ENCODE measurements around the gene TKTL1.
"Not testable (repeated sequence)": the region's sequence is repeated elsewhere in the genome, so short reads cannot be mapped to it uniquely, and the experiment has no call there.

TKTL1 gene, protein sequence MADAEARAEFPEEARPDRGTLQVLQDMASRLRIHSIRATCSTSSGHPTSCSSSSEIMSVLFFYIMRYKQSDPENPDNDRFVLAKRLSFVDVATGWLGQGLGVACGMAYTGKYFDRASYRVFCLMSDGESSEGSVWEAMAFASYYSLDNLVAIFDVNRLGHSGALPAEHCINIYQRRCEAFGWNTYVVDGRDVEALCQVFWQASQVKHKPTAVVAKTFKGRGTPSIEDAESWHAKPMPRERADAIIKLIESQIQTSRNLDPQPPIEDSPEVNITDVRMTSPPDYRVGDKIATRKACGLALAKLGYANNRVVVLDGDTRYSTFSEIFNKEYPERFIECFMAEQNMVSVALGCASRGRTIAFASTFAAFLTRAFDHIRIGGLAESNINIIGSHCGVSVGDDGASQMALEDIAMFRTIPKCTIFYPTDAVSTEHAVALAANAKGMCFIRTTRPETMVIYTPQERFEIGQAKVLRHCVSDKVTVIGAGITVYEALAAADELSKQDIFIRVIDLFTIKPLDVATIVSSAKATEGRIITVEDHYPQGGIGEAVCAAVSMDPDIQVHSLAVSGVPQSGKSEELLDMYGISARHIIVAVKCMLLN

DNA sequence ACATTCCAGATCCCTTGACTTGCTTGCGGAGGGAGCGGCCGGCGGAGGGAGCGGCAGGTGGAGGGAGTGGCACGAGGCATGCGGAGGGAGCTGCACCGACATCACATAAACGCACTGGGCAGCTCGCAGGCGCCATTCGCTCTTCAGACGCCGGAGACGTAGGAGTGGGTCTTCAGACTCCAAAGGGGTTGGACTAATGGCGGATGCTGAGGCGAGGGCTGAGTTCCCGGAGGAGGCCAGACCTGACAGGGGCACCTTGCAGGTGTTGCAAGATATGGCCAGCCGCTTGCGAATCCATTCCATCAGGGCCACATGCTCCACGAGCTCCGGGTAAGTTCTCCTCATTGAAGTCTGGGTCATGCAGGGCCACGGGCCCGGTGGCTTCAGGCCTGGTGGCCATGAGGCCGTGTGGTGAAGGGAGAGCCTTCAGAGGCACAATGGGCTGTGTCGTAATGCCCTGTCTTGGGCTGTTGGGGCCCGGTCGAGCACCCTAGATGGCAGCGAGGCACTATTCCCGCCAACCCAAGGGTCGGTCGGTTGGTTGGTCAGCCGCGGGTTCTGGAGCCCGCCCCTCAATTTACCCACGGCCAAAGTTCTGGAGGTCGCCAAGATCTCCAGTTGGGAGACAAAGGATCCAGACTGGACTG is at the start of gene TKTL1:
Gene TKTL1, plus strand, starts transcription at position 132 of the 647 bp plus-strand sequence. Its CDS starts 65 bp downstream, at position 197.
- DNase-seq (ENCODE audit: low spot score), result no peak

DNA sequence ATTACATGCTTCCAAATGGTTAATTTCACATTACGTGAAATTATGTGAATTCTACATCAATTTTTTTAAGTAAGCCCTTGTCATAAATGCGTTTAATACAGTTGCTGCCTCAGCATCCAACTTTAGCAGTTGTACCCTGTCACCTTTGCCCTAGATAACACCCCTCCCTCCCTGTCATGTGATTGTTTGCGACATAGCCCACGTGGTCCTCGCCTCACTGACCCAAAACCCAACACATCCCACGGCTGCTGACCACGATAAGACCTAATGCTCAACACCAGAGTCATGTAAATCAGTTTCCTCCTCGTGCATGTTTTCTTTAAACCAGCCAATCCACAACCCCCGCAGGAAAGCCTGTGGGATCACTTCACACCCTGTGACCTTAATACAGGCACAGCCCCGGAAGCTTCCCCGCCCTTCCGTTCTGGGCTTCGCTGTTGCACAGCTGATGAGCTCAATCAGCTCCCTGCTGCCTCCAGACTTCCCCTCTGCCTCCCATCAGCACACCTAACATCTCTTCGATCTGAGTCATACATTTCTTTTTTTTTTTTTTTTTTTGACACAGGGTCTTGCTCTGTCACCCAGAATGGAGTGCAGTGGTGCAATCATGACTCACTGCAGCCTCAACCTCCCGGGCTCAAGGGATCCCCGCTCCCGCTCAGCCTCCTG is 48.1 kb upstream of the TKTL1 start:
- not testable (repeated sequence) for DNase-seq (ENCODE audit: low spot score)

DNA sequence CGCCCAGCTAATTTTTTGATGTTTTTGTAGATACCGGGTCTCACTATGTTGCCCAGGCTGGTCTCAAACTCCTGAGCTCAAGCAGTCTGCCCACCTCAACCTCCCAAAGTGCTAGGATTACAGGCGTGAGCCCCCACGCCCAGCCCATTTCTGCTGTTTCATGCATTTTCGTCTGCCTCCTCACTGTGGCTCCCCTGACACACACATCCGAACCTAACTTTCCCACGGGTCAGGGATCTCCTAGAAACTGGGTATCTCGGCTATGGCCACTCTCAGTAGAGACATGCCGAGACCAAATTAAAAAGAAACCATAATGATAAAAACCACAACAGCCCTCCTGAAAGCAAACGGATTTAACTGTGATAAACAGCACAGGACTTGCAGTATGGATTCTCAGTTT is 47.5 kb upstream of the TKTL1 start:
- DNase-seq (ENCODE audit: low spot score), result not testable (repeated sequence)

DNA sequence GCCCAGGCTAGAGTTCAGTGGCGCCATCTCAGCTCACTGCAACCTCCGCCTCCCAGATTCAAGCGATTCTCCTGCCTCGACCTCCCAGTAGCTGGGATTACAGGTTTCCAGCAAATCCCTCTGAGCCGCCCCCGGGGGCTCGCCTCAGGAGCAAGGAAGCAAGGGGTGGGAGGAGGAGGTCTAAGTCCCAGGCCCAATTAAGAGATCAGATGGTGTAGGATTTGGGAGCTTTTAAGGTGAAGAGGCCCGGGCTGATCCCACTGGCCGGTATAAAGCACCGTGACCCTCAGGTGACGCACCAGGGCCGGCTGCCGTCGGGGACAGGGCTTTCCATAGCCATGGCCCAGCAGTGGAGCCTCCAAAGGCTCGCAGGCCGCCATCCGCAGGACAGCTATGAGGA is 38.3 kb upstream of the TKTL1 start, which contains the start of gene OPN1MW3:
Gene OPN1MW3, plus strand, starts transcription at position 301 of the 400 bp plus-strand sequence. Its CDS starts 38 bp downstream, at position 339.
- not testable (repeated sequence) for DNase-seq (ENCODE audit: low spot score)

DNA sequence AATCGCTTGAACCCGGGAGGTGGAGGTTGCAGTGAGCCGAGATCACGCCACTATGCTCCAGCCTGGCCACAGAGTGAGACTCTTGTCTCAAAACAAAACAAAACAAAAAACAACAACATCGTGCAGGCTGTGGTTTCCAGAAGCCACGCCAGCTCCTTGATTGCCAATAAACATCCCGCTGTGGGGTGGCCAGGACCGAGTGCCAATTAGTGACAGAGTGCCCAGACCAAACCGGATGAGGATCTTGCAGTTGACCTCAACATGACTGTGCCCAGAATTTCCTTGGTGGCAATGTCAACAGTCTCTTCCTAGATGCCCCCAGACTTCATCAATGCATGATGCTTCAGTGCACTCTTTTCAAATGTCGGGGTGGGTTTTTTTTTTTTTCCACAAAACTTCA is 36.9 kb upstream of the TKTL1 start:
- not testable (repeated sequence) for DNase-seq (ENCODE audit: low spot score)

DNA sequence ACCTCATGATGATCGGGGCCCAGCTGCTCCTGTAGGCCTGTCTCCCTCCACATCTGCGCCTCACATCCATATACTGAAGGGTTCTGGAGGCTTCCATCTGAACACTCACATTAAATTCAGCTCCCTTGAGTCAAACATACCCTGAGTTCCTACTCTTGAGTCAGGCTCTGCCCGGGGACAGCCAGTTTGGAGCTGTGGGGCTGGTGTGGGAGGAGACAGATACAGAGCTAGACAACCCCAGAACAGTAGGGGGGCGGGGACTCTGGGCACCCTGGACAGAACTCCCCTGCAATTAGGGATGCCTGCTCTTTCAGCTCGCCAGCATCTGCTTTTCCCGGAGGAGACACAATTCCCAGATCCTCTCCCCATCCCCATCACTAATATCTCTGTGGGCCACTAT is 32.5 kb upstream of the TKTL1 start:
- DNase-seq (ENCODE audit: low spot score), result not testable (repeated sequence)

DNA sequence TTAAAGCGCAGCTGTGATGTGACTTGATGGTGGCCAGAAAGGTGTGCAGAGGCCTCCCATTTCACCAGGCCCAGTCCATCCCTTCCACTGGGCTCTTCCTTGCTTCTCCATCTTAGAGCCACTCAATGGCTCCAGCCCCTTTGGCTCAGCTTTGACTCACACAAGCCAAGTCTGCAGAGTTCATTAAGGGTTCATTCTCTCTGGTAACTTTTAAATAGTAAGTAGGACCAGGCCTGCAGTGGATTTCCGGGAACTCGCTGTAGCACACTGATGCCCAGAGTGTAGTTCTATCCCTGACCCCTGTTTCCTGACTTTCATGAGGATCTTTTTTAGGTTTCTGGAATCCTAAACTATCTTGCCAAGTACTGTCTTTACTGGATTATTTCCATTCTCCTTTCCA is 26.4 kb upstream of the TKTL1 start:
- DNase-seq (ENCODE audit: low spot score), result not testable (repeated sequence)

DNA sequence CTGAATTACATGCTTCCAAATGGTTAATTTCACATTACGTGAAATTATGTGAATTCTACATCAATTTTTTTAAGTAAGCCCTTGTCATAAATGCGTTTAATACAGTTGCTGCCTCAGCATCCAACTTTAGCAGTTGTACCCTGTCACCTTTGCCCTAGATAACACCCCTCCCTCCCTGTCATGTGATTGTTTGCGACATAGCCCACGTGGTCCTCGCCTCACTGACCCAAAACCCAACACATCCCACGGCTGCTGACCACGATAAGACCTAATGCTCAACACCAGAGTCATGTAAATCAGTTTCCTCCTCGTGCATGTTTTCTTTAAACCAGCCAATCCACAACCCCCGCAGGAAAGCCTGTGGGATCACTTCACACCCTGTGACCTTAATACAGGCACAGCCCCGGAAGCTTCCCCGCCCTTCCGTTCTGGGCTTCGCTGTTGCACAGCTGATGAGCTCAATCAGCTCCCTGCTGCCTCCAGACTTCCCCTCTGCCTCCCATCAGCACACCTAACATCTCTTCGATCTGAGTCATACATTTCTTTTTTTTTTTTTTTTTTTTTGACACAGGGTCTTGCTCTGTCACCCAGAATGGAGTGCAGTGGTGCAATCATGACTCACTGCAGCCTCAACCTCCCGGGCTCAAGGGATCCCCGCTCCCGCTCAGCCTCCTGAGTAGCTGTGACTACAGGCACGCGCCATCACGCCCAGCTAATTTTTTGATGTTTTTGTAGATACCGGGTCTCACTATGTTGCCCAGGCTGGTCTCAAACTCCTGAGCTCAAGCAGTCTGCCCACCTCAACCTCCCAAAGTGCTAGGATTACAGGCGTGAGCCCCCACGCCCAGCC is 10.9 kb upstream of the TKTL1 start:
- DNase-seq (ENCODE audit: low spot score), result not testable (repeated sequence)

DNA sequence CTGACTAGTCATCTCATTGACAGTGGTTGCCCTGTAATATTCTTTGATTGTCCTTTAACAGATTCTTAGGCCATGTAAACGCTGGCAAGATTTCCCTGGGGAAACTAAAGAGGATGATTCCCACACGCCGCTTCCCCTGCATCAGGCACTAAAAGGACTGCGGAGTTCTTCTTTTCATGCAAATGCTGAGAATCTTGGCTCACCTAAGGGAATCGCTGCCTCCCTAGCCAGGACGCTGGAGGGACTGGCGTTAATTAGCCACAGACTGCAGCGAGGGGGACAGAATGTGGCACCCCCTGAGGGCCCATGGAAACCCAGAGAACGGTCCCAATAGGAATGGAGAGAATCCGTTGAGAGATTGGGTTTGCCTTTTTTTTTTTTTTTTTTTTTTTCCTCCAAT is 9.2 kb upstream of the TKTL1 start:
- not testable (repeated sequence) for DNase-seq (ENCODE audit: low spot score)

DNA sequence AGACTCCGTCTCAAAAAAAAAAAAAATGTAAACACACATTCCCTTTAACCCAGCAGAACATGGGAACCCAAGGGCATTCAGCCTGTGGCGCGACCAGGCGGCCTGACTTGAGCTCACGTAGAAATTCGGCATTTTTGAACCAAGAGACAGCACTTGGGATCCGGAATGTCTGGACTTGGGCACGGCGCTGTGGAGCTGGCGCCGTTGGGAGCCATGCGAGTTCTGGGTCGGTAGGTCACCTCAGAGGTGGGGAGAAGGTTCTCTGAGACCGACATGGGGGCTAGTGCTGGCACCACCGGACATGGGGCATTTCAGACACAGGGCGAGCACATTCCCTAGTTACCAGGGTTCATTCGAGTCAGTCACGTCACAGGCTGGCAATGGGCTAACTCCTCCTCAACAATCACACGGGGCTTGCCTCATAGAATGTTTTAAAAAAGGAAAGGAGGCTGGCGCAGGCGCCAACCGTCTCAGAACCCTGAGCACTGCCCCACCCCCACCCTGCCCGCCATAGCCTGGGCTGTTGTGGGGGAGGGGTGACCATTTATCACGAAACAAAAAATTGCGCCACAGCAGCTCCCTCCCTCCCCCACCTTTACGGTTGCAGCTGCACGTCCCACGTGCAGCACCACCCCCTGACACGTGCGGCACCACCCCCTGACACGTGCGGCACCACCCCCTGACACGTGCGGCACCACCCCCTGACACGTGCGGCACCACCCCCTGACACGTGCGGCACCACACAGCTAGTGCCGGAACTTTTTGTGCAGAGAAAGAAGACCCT is 612 bp upstream of the TKTL1 start, which contains the start of gene TEX28:
Gene TEX28, minus strand, starts transcription at position 334 of the 784 bp plus-strand sequence. CDS start 3,007 bp downstream, outside the sequence.
- no peak for DNase-seq (ENCODE audit: low spot score)

DNA sequence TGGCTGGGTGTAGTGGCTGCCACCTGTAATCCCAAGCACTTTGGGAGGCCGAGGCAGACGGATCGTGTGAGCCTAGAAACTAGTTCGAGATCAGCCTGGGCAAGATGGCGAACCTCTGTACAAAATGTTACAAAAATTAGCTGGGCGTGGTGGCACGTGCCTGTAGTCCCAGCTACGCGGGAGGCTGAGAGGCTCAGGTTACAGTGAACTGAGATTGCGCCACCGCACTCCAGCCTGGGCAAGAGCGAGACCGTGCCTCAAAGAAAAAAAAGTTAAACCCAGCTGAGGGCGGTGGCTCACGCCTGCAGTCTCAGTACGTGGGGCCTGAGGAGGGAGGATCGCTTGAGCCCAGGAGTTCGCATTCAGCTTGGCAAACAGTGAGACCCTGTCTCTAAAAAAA is 1.1 kb downstream of the TKTL1 start:
- DNase-seq (ENCODE audit: low spot score), result no peak

DNA sequence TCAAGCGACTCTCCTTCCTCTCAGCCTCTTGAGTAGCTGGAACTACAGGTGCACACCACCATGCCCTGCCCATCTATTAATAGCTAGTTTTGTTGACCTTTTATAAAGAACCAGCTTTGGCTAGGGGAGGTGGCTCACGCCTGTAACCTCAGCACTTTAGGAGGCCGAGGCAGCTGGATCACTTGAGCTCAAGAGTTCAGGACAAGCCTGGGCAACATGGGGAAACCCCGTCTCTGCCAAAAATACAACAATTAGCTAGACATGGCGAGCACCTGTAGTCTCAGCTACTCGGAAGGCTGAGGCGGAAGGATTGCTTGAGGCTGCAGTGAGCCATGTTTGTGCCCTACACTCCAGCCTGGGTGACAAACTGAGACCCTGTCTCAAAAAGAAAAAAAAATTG is 2.7 kb downstream of the TKTL1 start:
- no peak for DNase-seq (ENCODE audit: low spot score)

DNA sequence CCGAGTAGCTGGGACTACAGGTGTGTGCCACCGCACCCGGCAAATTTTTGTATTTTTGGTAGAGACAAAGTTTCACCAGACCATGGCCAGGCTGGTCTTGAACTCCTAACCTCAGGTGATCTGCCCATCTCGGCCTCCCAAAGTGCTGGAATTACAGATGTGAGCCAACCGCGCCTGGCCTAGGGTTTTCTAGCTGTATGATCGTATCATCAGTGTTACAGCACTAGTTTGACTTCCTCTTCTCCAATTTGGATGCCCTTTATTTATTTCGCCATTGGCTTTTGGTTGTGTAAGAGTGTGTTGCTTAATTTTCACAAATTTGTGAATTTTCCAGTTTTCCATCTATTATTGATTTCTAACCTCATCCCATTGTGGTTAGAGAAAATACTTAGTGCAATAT is 5.2 kb downstream of the TKTL1 start:
- no peak for DNase-seq (ENCODE audit: low spot score)

DNA sequence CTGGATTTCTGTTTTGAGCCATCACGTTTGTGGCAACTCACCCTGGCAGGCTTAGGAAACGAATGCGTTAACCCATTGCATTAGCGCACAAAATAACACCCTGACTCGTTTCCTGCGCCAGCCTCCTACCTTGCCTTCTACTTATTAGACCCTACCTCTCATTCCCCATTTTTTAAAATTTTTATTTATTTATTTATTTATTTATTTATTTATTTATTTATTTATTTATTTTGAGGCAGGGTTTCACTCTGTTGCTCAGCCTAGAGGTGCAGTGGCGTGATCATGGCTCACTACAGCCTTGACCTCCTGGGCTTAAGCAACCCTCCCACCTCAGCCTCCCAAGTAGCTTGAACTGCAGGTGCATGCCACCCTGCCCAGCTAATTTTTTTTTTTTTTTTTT is 7.4 kb downstream of the TKTL1 start:
- not testable (repeated sequence) for DNase-seq (ENCODE audit: low spot score)

DNA sequence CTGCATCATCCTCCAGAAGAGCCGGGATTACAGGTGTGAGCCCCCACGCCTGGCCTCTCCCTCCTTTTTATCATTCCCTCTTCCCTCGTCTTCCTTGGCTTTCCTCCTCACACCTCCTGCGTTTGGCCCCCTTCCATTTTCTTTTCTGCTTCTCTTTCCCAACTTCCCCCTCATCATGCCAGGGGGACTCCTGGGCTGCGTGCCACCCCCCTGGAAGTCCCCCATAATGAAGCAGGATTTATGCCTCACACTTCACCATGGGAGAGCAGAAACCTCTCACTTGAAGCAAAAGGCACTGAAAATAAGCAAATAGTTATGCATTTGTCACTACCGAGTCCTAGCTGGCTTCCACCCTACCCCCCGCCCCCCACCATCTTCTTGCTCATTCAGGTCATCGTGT is 7.9 kb downstream of the TKTL1 start:
- no peak for DNase-seq (ENCODE audit: low spot score)

DNA sequence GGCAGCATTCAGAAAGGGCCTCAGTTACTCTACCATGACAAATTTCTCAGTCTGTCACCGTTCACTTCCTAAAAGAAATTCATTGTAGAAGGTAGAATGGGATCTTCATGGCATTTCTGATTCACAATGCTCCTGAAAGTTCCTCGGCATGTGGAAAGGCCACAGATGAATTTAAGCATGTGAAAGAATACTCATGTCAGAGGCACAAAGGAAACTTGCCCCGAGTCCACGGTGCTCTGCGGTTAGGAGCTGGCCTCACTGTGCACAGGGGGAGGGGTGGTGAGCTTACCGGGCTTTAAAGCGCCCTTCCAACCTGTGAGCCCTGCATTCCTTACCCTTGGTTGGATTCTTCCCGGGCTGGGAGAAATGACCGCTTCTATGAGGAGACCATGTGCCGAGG is 9.3 kb downstream of the TKTL1 start:
- no peak for DNase-seq (ENCODE audit: low spot score)

DNA sequence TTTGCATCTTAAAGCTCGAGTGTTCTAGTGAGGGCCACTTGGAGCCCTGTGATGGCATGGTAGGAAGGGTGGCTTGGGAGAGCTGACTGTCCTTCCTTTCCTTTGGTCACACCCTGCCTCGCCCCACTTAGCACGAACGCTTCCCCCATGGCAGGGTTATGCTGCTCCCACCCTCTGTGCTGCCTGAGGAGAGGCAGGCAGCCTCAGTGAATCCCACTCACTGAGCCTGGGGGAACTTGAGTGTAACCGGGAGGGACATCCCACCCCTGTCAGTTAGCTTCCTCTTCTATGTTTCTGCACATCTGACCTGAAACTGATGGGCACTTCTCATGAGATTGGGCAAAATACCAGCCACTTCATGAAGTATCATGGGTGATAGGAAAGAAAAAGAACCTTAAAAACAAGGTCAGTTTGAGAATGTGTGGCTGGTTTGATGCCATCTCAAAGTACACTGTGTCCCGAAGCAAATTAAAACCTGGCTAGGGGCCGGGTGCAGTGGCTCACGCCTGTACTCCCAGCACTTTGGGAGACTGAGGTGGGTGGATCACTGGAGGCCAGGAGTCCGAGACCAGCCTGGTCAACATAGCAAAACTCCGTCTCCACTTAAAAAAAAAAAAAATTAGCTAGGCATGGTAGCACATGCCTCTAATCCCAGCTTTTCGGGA is 10.1 kb downstream of the TKTL1 start:
- no peak for DNase-seq (ENCODE audit: low spot score)

DNA sequence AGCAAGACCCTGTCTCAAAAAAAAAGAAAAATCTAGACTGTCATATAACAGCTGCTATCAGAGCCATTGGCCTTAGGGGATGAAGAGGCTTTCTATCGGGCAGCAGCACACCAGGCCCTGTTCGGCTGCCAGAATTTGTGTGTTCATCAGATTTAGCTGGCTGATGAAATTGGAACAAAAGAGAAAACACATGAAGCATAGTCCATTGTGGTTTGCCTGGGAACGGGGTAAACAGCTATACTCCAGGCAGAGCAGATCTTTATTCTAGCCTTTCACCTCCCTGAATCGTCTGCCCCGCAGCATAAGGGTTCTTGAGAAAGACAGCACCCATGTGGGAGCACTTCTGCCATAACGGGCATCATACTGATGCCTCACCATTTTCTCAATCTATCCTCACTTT is 11.6 kb downstream of the TKTL1 start:
- peak; percentile 27 for DNase-seq (ENCODE audit: low spot score)

DNA sequence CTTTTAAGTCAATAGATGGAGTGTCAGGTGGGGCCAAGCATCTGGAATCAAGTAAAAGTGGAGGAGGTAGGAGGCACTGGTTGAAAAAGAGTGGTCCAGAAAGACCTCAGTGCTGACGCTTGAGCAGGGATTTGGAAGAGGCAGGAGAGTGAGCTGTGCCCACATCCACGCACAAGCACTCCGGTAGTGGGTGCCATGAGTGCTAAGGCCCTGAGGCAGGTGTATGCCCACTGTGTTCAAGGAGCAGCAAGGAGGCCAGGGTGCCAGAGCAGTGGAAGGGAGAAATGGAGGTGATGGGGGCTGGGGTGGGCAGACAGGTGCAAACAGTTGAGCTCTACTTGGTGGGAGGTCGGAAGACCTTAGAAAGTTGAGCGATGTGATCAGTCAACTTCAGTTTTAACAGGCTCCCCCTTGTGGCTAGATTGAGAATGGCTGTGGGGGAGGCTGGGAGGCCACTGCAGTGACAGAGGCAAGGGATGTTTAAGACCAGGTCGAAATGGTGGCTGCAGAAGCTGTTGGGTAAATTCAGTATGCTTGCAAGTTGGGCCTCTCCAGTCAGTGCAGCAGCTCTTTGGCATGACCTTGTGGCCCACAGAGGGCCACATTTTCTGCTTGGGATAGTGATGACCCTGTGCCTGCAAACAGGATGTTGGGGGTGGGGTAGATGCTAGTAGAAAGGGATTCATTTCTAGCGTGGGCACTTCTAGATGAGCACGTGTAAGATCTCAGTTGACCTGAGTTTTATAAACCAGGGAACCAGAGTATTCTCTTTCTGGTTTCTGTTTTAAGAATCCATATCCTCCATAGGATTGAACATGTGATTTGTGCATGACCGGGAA is 12.7 kb downstream of the TKTL1 start:
- DNase-seq (ENCODE audit: low spot score), result peak; percentile 37

All from pons (tissue), 1 donor.